Neural progenitor cell (in vitro differentiated cells): Measurements from ENCODE around the gene ZBED3.

Source experiments
- CTCF ChIP-seq: fragments of 200-600 bp; sonication (generic); IDR thresholded peaks from 2 replicates; pipeline ENCODE4 v1.5.1; 2017; ENCODE audit warnings: antibody characterized with exemption, mild to moderate bottlenecking
- EZH2 ChIP-seq: fragments of 200-600 bp; sonication (generic); IDR thresholded peaks from 2 replicates; pipeline ENCODE4 v1.6.1; 2017; ENCODE audit warnings: antibody characterized with exemption, mild to moderate bottlenecking, moderate library complexity
- EZH2phosphoT487 ChIP-seq: fragments of 200-600 bp; sonication (generic); IDR thresholded peaks from 2 replicates; pipeline ENCODE4 v1.6.1; 2017; ENCODE audit warnings: antibody characterized with exemption

GRCh38 chr5:77064040-77064439, 23.0 kb downstream of the ZBED3 start:
- TF ChIP-seq CTCF (peak; percentile 5), EZH2phosphoT487 (no peak), EZH2 (no peak)
